VCaP (cell line): ENCODE data around the gene UROC1.

Source experiments
- H3K27ac ChIP-seq: fragments of 450-650 bp; 2 replicates; pipeline ENCODE4 v1.5.1; 2017
- CTCF ChIP-seq: fragments of 450-650 bp; conservative IDR thresholded peaks from 2 replicates; pipeline ENCODE4 v1.5.1; 2017; ENCODE audit warnings: mild to moderate bottlenecking, moderate library complexity

Gene UROC1

GRCh38 chr3:126493739-126494138 is 23.8 kb downstream of the UROC1 start:
- TF ChIP-seq CTCF: no peak
- H3K27ac ChIP-seq: no peak overlapping the region

- H3K27ac ChIP-seq: no peak overlapping the region
- TF ChIP-seq CTCF: no peak
Measured at GRCh38 chr3:126493051-126493450, 24.5 kb downstream of the UROC1 start.

- TF ChIP-seq CTCF: no peak
- no peak overlapping the region for H3K27ac ChIP-seq
Measured at GRCh38 chr3:126491221-126492013, 26.2 kb downstream of the UROC1 start.

GRCh38 chr3:126490619-126491018 is 27.0 kb downstream of the UROC1 start:
- TF ChIP-seq CTCF: no peak
- no peak overlapping the region for H3K27ac ChIP-seq

GRCh38 chr3:126488886-126489569 is 28.5 kb downstream of the UROC1 start:
- TF ChIP-seq CTCF: no peak
- no peak overlapping the region for H3K27ac ChIP-seq

GRCh38 chr3:126488185-126488584 is 29.4 kb downstream of the UROC1 start:
- TF ChIP-seq CTCF: no peak
- no peak overlapping the region for H3K27ac ChIP-seq

- peak overlapping the region; percentile 21 for H3K27ac ChIP-seq
- peak; percentile 28; the same call in 1 of the 2 replicates for TF ChIP-seq CTCF
Measured at GRCh38 chr3:126487151-126487771, 30.3 kb downstream of the UROC1 start.
